HepG2 (cell line): ENCODE data around the gene ITCH. TPM values are rescaled to one million over a fixed set of nuclear protein-coding genes. Genes with fewer than 3 reads are reported as not detected.

ENCODE experiments used
- ATAC-seq: fragments of 200-7000 bp; cut with Tn5 transposase; 3 replicates; pipeline ENCODE4 v1.9.1; 2020; ENCODE audit warnings: mild to moderate bottlenecking, moderate library complexity
- BruUV-seq: library from RNA; stranded (reverse); fragments of 400-500 nt; replicated peaks from 2 replicates; lab custom pipeline; 2021; lab: Mats Ljungman, UMichigan
- CTCF ChIA-PET: fragments of 300-600 bp; formaldehyde crosslinking; extraction: SDS; loops from one replicate; lab custom pipeline; 2021; ENCODE audit warnings: low total read pairs, inconsistent platforms, low intra/inter-chr PET ratio; lab: Yijun Ruan, JAX
- POLR2A ChIA-PET: fragments of 350-600 bp; sonication (Branson Sonifier 250); formaldehyde crosslinking; loops from one replicate; lab custom pipeline; 2020; ENCODE audit warnings: antibody characterized with exemption, inconsistent platforms; lab: Yijun Ruan, JAX
- DNase-seq: peaks from one replicate; pipeline ENCODE4 v3.0.0-alpha.2; 2015; ENCODE audit warnings: low spot score
- FAIRE-seq: peaks from 3 replicates; lab custom pipeline; 2011; peaks lifted over from hg19 to GRCh38; lab: Jason Lieb, UNC
- H2AFZ ChIP-seq: one replicate; pipeline ENCODE4 v1.6.1; 2011; ENCODE audit warnings: low read length, inconsistent platforms
- H3K27ac ChIP-seq: fragments of 300-600 bp; 3 replicates; pipeline ENCODE4 v1.8.0; 2011; ENCODE audit warnings: mixed run types, mild to moderate bottlenecking, mixed read lengths, low read length, inconsistent platforms; ENCODE audit not compliant: insufficient read depth; ENCODE audit errors: extremely low read length
- H3K27me3 ChIP-seq, 2 experiments: fragments of 200-600 bp in 1 of 2; 2 replicates in 1 of 2; 3 replicates in 1 of 2; pipeline versions ENCODE4 v1.6.0 to v1.8.0; 2011; ENCODE audit warnings: low read length in 2 of 2, mild to moderate bottlenecking in 2 of 2, moderate library complexity in 2 of 2, inconsistent platforms in 1 of 2; ENCODE audit not compliant: insufficient read depth in 2 of 2, control insufficient read depth in 1 of 2
- H3K36me3 ChIP-seq, 2 experiments: fragments of 200-600 bp in 1 of 2; replicated peaks in 1 of 2; 2 replicates in 1 of 2; 3 replicates in 1 of 2; pipeline versions ENCODE4 v1.5.1 to v1.8.0; 2011; ENCODE audit warnings: low read length in 2 of 2, inconsistent platforms in 1 of 2; ENCODE audit not compliant: insufficient read depth in 2 of 2, control insufficient read depth in 1 of 2
- H3K4me1 ChIP-seq: 2 replicates; pipeline ENCODE4 v1.5.1; 2012; ENCODE audit warnings: low read length, inconsistent platforms; ENCODE audit not compliant: insufficient read depth
- H3K4me2 ChIP-seq: 2 replicates; pipeline ENCODE4 v1.6.0; 2011; ENCODE audit warnings: low read depth, low read length, inconsistent platforms
- H3K4me3 ChIP-seq, 3 experiments: fragments of 200-600 bp in 1 of 3; sonication (generic), shearing (Covaris generic) in 1 of 3; replicated peaks in 1 of 3; 2 replicates each; pipeline ENCODE4 v1.5.1; 2011 to 2016; ENCODE audit warnings: low read length in 3 of 3, inconsistent platforms in 2 of 3, low read depth in 2 of 3, mild to moderate bottlenecking in 2 of 3, control low read depth in 1 of 3, mixed read lengths in 1 of 3; ENCODE audit not compliant: insufficient read depth in 1 of 3
- H3K79me2 ChIP-seq: one replicate; pipeline ENCODE4 v1.6.1; 2011; ENCODE audit warnings: low read length, inconsistent platforms; ENCODE audit not compliant: insufficient read depth
- H3K9ac ChIP-seq: 2 replicates; pipeline ENCODE4 v1.6.0; 2011; ENCODE audit warnings: mild to moderate bottlenecking, low read depth, low read length, inconsistent platforms; ENCODE audit not compliant: insufficient read depth
- H3K9me3 ChIP-seq: 2 replicates; pipeline ENCODE4 v1.5.1; 2012; ENCODE audit warnings: mild to moderate bottlenecking, low read length
- H4K20me1 ChIP-seq: 2 replicates; pipeline ENCODE4 v1.6.0; 2011; ENCODE audit warnings: inconsistent platforms, mild to moderate bottlenecking, low read length, moderate library complexity; ENCODE audit not compliant: insufficient read depth
- CERS6 ChIP-seq: sonication (generic); formaldehyde crosslinking; IDR thresholded peaks from 2 replicates; pipeline ENCODE4 v1.5.0; 2020; ENCODE audit warnings: missing genetic modification reagents
- HNRNPL ChIP-seq: fragments of 200-400 bp; formaldehyde crosslinking; IDR thresholded peaks from 2 replicates; pipeline ENCODE4 v1.6.1; 2017; ENCODE audit warnings: mild to moderate bottlenecking, low read depth, low read length
- KAT8 ChIP-seq: IDR thresholded peaks from 2 replicates; pipeline ENCODE4 v1.6.1; 2016; ENCODE audit warnings: missing genetic modification reagents, missing compliant biosample characterization
- KLF15 ChIP-seq: sonication (generic); formaldehyde crosslinking; IDR thresholded peaks from 2 replicates; pipeline ENCODE4 v1.8.1; 2023; ENCODE audit warnings: borderline replicate concordance, mild to moderate bottlenecking, inconsistent platforms, missing genetic modification reagents, mixed read lengths
- LBX2 ChIP-seq: sonication (generic); formaldehyde crosslinking; IDR thresholded peaks from 2 replicates; pipeline ENCODE4 v1.5.0; 2020; ENCODE audit warnings: missing genetic modification reagents, mild to moderate bottlenecking, borderline replicate concordance
- MXI1 ChIP-seq: IDR thresholded peaks from 3 replicates; pipeline ENCODE4 v1.6.1; 2012; ENCODE audit warnings: low read depth, low read length, inconsistent platforms, borderline replicate concordance
- NBN ChIP-seq: fragments of 450-650 bp; conservative IDR thresholded peaks from 2 replicates; pipeline ENCODE4 v1.6.1; 2017
- POLR2AphosphoS5 ChIP-seq: IDR thresholded peaks from 2 replicates; pipeline ENCODE4 v1.6.1; 2012; ENCODE audit warnings: low read depth, low read length
- SALL2 ChIP-seq: sonication (generic); formaldehyde crosslinking; IDR thresholded peaks from 2 replicates; pipeline ENCODE4 v1.8.1; 2023; ENCODE audit warnings: mild to moderate bottlenecking, missing genetic modification reagents, inconsistent platforms
- SMARCC2 ChIP-seq: fragments of 450-650 bp; IDR thresholded peaks from 2 replicates; pipeline ENCODE4 v1.6.1; 2017; ENCODE audit warnings: antibody characterized with exemption, mild to moderate bottlenecking
- ZNF234 ChIP-seq: sonication (generic); formaldehyde crosslinking; conservative IDR thresholded peaks from 2 replicates; pipeline ENCODE4 v1.5.1; 2020; ENCODE audit warnings: mild to moderate bottlenecking, missing genetic modification reagents
- ZNF33A ChIP-seq: sonication (generic); formaldehyde crosslinking; IDR thresholded peaks from 2 replicates; pipeline ENCODE4 v1.5.1; 2020; ENCODE audit warnings: missing genetic modification reagents, mild to moderate bottlenecking, moderate library complexity, borderline replicate concordance
- ZNF441 ChIP-seq: sonication (generic); formaldehyde crosslinking; IDR thresholded peaks from 2 replicates; pipeline ENCODE4 v1.7.0; 2021; ENCODE audit warnings: missing genetic modification reagents, borderline replicate concordance
- ZNF501 ChIP-seq: sonication (generic); formaldehyde crosslinking; IDR thresholded peaks from 2 replicates; pipeline ENCODE4 v1.5.1; 2020; ENCODE audit warnings: mild to moderate bottlenecking, moderate library complexity, missing genetic modification reagents
- ZNF512B ChIP-seq: sonication (generic); formaldehyde crosslinking; IDR thresholded peaks from 2 replicates; pipeline ENCODE4 v1.5.1; 2020; ENCODE audit warnings: missing genetic modification reagents, mild to moderate bottlenecking, borderline replicate concordance
- ZNF513 ChIP-seq: sonication (generic); formaldehyde crosslinking; conservative IDR thresholded peaks from 2 replicates; pipeline ENCODE4 v1.5.0; 2020; ENCODE audit warnings: missing genetic modification reagents
- WGBS: methylation state at CpG from one replicate; pipeline ENCODE4 v1.1.6; 2017; ENCODE audit warnings: low lambda C conversion rate; 5-methylcytosine and 5-hydroxymethylcytosine counted together
- in situ Hi-C: cut with HindIII; loops from 2 replicates; pipeline ENCODE4 v1.10.0; 2017; ENCODE audit warnings: low pct_unique_long_range_greater_than_20kb; ENCODE audit not compliant: extremely low pct_ligation_motif_present
- intact Hi-C: fragments of 100-400 bp; cut with micrococcal nuclease; formaldehyde crosslinking; loops from one replicate; pipeline ENCODE4 v1.10.0; 2022; ENCODE audit not compliant: unreplicated experiment
- polyA plus RNA-seq, 8 experiments: library from polyadenylated mRNA; depleted of rRNA in 3 of 8; stranded (reverse) in 7 of 8; unstranded in 1 of 8; fragments of >200 nt; fragmentation: Illumina TruSeq in 4 of 8; extraction: Trizol in 4 of 8; gene quantifications; 2 replicates each; pipeline versions ENCODE4 v1.2.1 to v1.2.3, GENCODE V29; 2011 to 2016; ENCODE audit warnings: low read depth in 4 of 8, missing spikeins in 1 of 8, mixed read lengths in 1 of 8; ENCODE audit not compliant: insufficient read depth in 1 of 8
- total RNA-seq, 5 experiments: library from RNA; depleted of rRNA; stranded (reverse); fragments of >200 nt; fragmentation: Illumina TruSeq; extraction: Trizol; gene quantifications; 2 replicates each; pipeline ENCODE4 v1.2.3, GENCODE V29; 2016; ENCODE audit warnings: low read depth in 1 of 5

The ITCH gene
- total and polyA plus RNA-seq, 2 of the 13 experiments (the other 11 are each of a cell fraction or from before 2014, with no cell fraction given) = 20.5 to 112 TPM

GRCh38 chr20:34527016-34527415, 163.9 kb downstream of the ITCH start:
- in situ Hi-C loops (no loop called here), intact Hi-C loops (loop anchor here (2.0 kb wide), 1 partner anchor 22 kb away; no protein-coding TSS in a partner anchor)
- Histone ChIP-seq H3K4me1 (peaks cover 51% of the 10 kb centered on the region), H3K36me3 (peaks cover 37 to 60% of the 10 kb centered on the region in 2 experiments), H3K27ac (peak overlapping the region; percentile 51), H3K9me3 (no peaks in the 10 kb centered on the region), H4K20me1 (peaks cover 32% of the 10 kb centered on the region), H3K79me2 (peaks cover 51% of the 10 kb centered on the region), H3K4me3 (no peak overlapping the region), H3K4me2 (no peak overlapping the region), H3K27me3 (no peaks in the 10 kb centered on the region), H2AFZ (no peak overlapping the region), H3K9ac (no peak overlapping the region)
- FAIRE-seq (no peak), DNase-seq (no peak), ATAC-seq (no peak)
- 98% methylated on average over 10 of the region's 10 CpGs for WGBS
- POLR2A ChIA-PET = interaction anchor here (0.7 to 2.6 kb wide), 2 partner anchors 11 to 15 kb away, joined by 4 to 7 read pairs; partner anchors contain the start of gene DYNLRB1
- no TSS peak for BruUV-seq
- CTCF ChIA-PET = no interaction called here
- no peak for TF ChIP-seq HNRNPL
- TF ChIP-seq KAT8 (CRISPR knock-in tag) = no peak
- TF ChIP-seq ZNF234 = no peak
- no peak for TF ChIP-seq ZNF513 (CRISPR knock-in tag)
- TF ChIP-seq ZNF33A (CRISPR knock-in tag) = 0 out of 2 replicates have a peak, but pooled peaks have one; percentile 53
- TF ChIP-seq POLR2AphosphoS5 = no peak
- no peak for TF ChIP-seq LBX2 (CRISPR knock-in tag)
- TF ChIP-seq MXI1 = no peak
- TF ChIP-seq ZNF501 = peak; percentile 39; the same call in 1 of the 2 replicates
- no peak for TF ChIP-seq ZNF512B (CRISPR knock-in tag)
- 0 out of 2 replicates have a peak, but pooled peaks have one; percentile 12 for TF ChIP-seq ZNF441
- TF ChIP-seq SMARCC2 = no peak
- no peak for TF ChIP-seq KLF15 (CRISPR knock-in tag)
- TF ChIP-seq SALL2 (CRISPR knock-in tag) = 0 out of 2 replicates have a peak, but pooled peaks have one; percentile 6
- no peak for TF ChIP-seq NBN
- TF ChIP-seq CERS6 (CRISPR knock-in tag) = no peak
